IMR-90 (cell line): ENCODE results near the gene FOXO1. TPM values are rescaled to one million over a fixed set of nuclear protein-coding genes. Genes with fewer than 3 reads are reported as not detected.

ENCODE experiments used
- ATAC-seq: fragments of 200-7000 bp; cut with Tn5 transposase; 2 replicates; pipeline ENCODE4 v1.9.1; 2020; ENCODE audit warnings: low read depth, mild to moderate bottlenecking, moderate library complexity
- BruUV-seq: library from RNA; stranded (reverse); fragments of 400-500 nt; replicated peaks from 2 replicates; lab custom pipeline; 2021; lab: Mats Ljungman, UMichigan
- CTCF ChIA-PET: fragments of 300-600 bp; formaldehyde crosslinking; extraction: SDS; loops from one replicate; lab custom pipeline; 2021; ENCODE audit warnings: antibody characterized with exemption; lab: Yijun Ruan, JAX
- POLR2A ChIA-PET: fragments of 300-600 bp; sonication (Branson Sonifier 250); formaldehyde crosslinking; loops from one replicate; lab custom pipeline; 2022; ENCODE audit warnings: antibody characterized with exemption; ENCODE audit not compliant: unreplicated experiment; lab: Charles Lee
- DNase-seq: peaks from one replicate; pipeline ENCODE4 v3.0.0; 2013
- H2AFZ ChIP-seq: replicated peaks from 2 replicates; pipeline ENCODE3; 2013; ENCODE audit warnings: low read length, mild to moderate bottlenecking; ENCODE audit not compliant: poor library complexity
- H2AK5ac ChIP-seq: 2 replicates; pipeline ENCODE4 v1.6.1; 2013; ENCODE audit warnings: low read depth, low read length, inconsistent platforms
- H2AK9ac ChIP-seq: replicated peaks from 2 replicates; pipeline ENCODE3; 2013; ENCODE audit warnings: mild to moderate bottlenecking, low read depth, low read length, moderate library complexity; ENCODE audit not compliant: poor library complexity
- H2BK120ac ChIP-seq: 2 replicates; pipeline ENCODE4 v1.6.1; 2013; ENCODE audit warnings: low read depth, low read length, inconsistent platforms
- H2BK15ac ChIP-seq: 3 replicates; pipeline ENCODE4 v1.6.1; 2013; ENCODE audit warnings: low read depth, low read length, inconsistent platforms
- H2BK20ac ChIP-seq: 2 replicates; pipeline ENCODE4 v1.6.1; 2013; ENCODE audit warnings: low read depth, mild to moderate bottlenecking, inconsistent platforms, low read length, moderate library complexity
- H2BK5ac ChIP-seq: 2 replicates; pipeline ENCODE4 v1.6.1; 2013; ENCODE audit warnings: mild to moderate bottlenecking, low read depth, low read length, inconsistent platforms; ENCODE audit not compliant: poor library complexity, severe bottlenecking
- H3K14ac ChIP-seq: replicated peaks from 2 replicates; pipeline ENCODE4 v1.6.1; 2013; ENCODE audit warnings: low read depth, low read length, inconsistent platforms
- H3K18ac ChIP-seq: 2 replicates; pipeline ENCODE4 v1.6.1; 2013; ENCODE audit warnings: low read depth, low read length, control low read depth
- H3K23ac ChIP-seq: 2 replicates; pipeline ENCODE4 v1.6.1; 2013; ENCODE audit warnings: low read depth, low read length, inconsistent platforms
- H3K27ac ChIP-seq: 2 replicates; pipeline ENCODE4 v1.5.1; 2013; ENCODE audit warnings: mild to moderate bottlenecking, control low read depth, low read length; ENCODE audit not compliant: insufficient read depth
- H3K27me3 ChIP-seq: 2 replicates; pipeline ENCODE4 v1.6.1; 2013; ENCODE audit warnings: low read length; ENCODE audit not compliant: control insufficient read depth, insufficient read depth
- H3K36me3 ChIP-seq: 2 replicates; pipeline ENCODE4 v1.6.1; 2013; ENCODE audit warnings: low read length, mixed read lengths; ENCODE audit not compliant: control insufficient read depth, insufficient read depth
- H3K4ac ChIP-seq: 2 replicates; pipeline ENCODE4 v1.6.1; 2013; ENCODE audit warnings: low read depth, low read length, inconsistent platforms
- H3K4me1 ChIP-seq: 2 replicates; pipeline ENCODE4 v1.6.1; 2013; ENCODE audit warnings: low read length, mixed read lengths; ENCODE audit not compliant: control insufficient read depth, insufficient read depth
- H3K4me2 ChIP-seq: 2 replicates; pipeline ENCODE4 v1.6.1; 2013; ENCODE audit warnings: low read depth, mild to moderate bottlenecking, control low read depth, low read length, moderate library complexity
- H3K4me3 ChIP-seq: 2 replicates; pipeline ENCODE4 v1.5.1; 2013; ENCODE audit warnings: low read depth, mild to moderate bottlenecking, control low read depth, low read length, moderate library complexity; ENCODE audit not compliant: insufficient read depth
- H3K56ac ChIP-seq: 2 replicates; pipeline ENCODE4 v1.6.1; 2013; ENCODE audit warnings: low read length, inconsistent platforms; ENCODE audit not compliant: insufficient read depth; ENCODE audit errors: extremely low read depth
- H3K79me1 ChIP-seq, 2 experiments: 2 replicates each; pipeline ENCODE4 v1.6.1; 2013; ENCODE audit warnings: low read length in 2 of 2, inconsistent platforms in 1 of 2, low read depth in 1 of 2
- H3K9ac ChIP-seq: 2 replicates; pipeline ENCODE4 v1.6.1; 2013; ENCODE audit warnings: low read depth, low read length, control low read depth
- H3K9me1 ChIP-seq: 2 replicates; pipeline ENCODE4 v1.6.1; 2013; ENCODE audit warnings: low read length, inconsistent platforms; ENCODE audit not compliant: insufficient read depth
- H3K9me3 ChIP-seq: 2 replicates; pipeline ENCODE4 v1.6.1; 2013; ENCODE audit warnings: low read length; ENCODE audit not compliant: control insufficient read depth, insufficient read depth
- H4K20me1 ChIP-seq: 2 replicates; pipeline ENCODE4 v1.6.1; 2013; ENCODE audit warnings: low read length, inconsistent platforms; ENCODE audit not compliant: insufficient read depth
- H4K5ac ChIP-seq: 2 replicates; pipeline ENCODE4 v1.6.1; 2013; ENCODE audit warnings: mild to moderate bottlenecking, low read depth, low read length, control low read depth
- H4K8ac ChIP-seq, 2 experiments: 2 replicates each; pipeline ENCODE4 v1.6.1; 2013; ENCODE audit warnings: low read depth in 2 of 2, low read length in 2 of 2, control low read depth in 1 of 2, inconsistent platforms in 1 of 2
- H4K91ac ChIP-seq: 2 replicates; pipeline ENCODE4 v1.6.1; 2013; ENCODE audit warnings: low read depth, low read length, inconsistent platforms; ENCODE audit not compliant: insufficient read depth
- BHLHE40 ChIP-seq: fragments of 150-350 bp; IDR thresholded peaks from 2 replicates; pipeline ENCODE4 v1.6.1; 2016; ENCODE audit warnings: mild to moderate bottlenecking, low read depth, low read length
- CEBPB ChIP-seq: IDR thresholded peaks from 2 replicates; pipeline ENCODE4 v1.6.1; 2012; ENCODE audit warnings: low read depth, low read length, improper control_type of control experiment
- CHD1 ChIP-seq: IDR thresholded peaks from 2 replicates; pipeline ENCODE4 v1.6.1; 2012; ENCODE audit warnings: low read depth, low read length, improper control_type of control experiment
- MAZ ChIP-seq: IDR thresholded peaks from 2 replicates; pipeline ENCODE4 v1.6.1; 2012; ENCODE audit warnings: low read depth, mild to moderate bottlenecking, low read length, improper control_type of control experiment, moderate library complexity, borderline replicate concordance
- NFE2L2 ChIP-seq: fragments of 150-350 bp; IDR thresholded peaks from 2 replicates; pipeline ENCODE4 v1.6.1; 2016; ENCODE audit warnings: low read depth, mild to moderate bottlenecking, low read length
- POLR2A ChIP-seq: IDR thresholded peaks from 2 replicates; pipeline ENCODE4 v1.6.1; 2012; ENCODE audit warnings: mild to moderate bottlenecking, low read depth, low read length
- RAD21 ChIP-seq: IDR thresholded peaks from 2 replicates; pipeline ENCODE4 v1.6.1; 2012; ENCODE audit warnings: low read length, improper control_type of control experiment
- WGBS, 2 experiments: methylation state at CpG; one replicate each; pipeline versions ENCODE4 v1.1.5 to v1.1.7; 2013; ENCODE audit warnings: missing lambda C conversion rate in 2 of 2; ENCODE audit not compliant: insufficient read length in 1 of 2; ENCODE audit errors: extremely low coverage in 2 of 2; 5-methylcytosine and 5-hydroxymethylcytosine counted together
- dilution Hi-C: fragments of 300-500 bp; cut with HindIII; formaldehyde crosslinking; loops from one replicate; pipeline ENCODE4 v1.14.3; 2018; ENCODE audit warnings: low sequenced_read_pairs; ENCODE audit not compliant: unreplicated experiment
- in situ Hi-C: fragments of 300-500 bp; cut with MboI; formaldehyde crosslinking; loops from 3 replicates; pipeline ENCODE4 v1.14.3; 2019; ENCODE audit warnings: low sequenced_read_pairs, inconsistent platforms, mixed read lengths
- intact Hi-C: fragments of 100-400 bp; cut with micrococcal nuclease; formaldehyde crosslinking; loops from 2 replicates; pipeline ENCODE4 v1.10.0; 2022
- polyA plus RNA-seq, 3 experiments: library from polyadenylated mRNA; depleted of rRNA; stranded (reverse); fragments of >200 nt; gene quantifications; 2 replicates each; pipeline ENCODE4 v1.2.3, GENCODE V29; 2012; ENCODE audit warnings: low replicate concordance in 1 of 3
- total RNA-seq: library from RNA; depleted of rRNA; stranded (reverse); fragments of >200 nt; gene quantifications from 2 replicates; pipeline ENCODE4 v1.2.3, GENCODE V29; 2012
- TF ChIP-seq, protein P1 (sequence below): fragments of 150-350 bp; IDR thresholded peaks from 2 replicates; pipeline ENCODE4 v1.6.1; 2016; ENCODE audit warnings: low read depth, mild to moderate bottlenecking, low read length, moderate library complexity, borderline replicate concordance

FOXO1 gene
- total and polyA plus RNA-seq, 2 of the 4 experiments (the other 2 are of a cell fraction): 0.12 to 0.18 TPM

DNA sequence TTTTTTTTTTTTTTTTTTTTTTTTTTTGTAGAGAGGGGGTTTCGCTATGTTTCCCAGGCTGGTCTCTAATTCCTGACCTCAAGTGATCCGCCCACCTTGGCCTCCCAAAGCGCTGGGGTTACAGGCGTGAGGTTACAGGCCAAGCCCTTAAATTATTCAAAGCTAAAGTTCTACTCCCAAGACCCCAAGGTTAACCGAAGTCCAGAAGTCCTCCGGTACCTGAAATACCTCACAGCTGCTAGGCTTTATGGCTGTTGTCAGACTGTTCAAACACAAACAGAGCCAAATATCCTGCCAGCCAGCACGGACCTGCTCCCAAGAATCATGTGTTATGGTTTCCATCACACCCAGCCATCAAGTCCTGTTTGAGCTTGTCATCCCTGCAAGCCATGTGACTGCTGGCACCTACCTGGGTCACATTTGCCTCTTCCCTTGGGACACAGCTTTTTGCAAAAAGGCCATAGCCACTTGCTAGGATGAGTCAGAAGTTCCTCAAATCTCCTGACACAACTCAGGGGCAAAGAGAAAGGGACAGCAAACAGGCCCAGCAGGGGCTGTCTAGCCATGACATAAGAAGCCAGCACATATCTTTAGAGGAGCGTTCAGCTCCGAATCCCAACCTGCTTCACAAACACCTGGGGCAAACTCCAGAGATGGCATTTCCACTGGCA is 129.9 kb downstream of the FOXO1 start:
- H3K14ac ChIP-seq: no peak overlapping the region
- WGBS, 2 experiments: 60% methylated on average over 1 of the region's 9 CpGs; no CpG with 5 or more reads in 1 of the 2 experiments
- no peak for ATAC-seq
- no peak overlapping the region for H2AK9ac ChIP-seq
- no peak overlapping the region for H4K8ac ChIP-seq
- no peak overlapping the region for H3K27ac ChIP-seq
- H3K4me3 ChIP-seq: no peak overlapping the region
- no peak overlapping the region for H2BK20ac ChIP-seq
- no peak overlapping the region for H2BK15ac ChIP-seq
- no peaks in the 10 kb centered on the region for H3K27me3 ChIP-seq
- H2AFZ ChIP-seq: no peak overlapping the region
- no peak overlapping the region for H4K91ac ChIP-seq
- no peak overlapping the region for H3K56ac ChIP-seq
- no peaks in the 10 kb centered on the region for H3K9me1 ChIP-seq
- no peaks in the 10 kb centered on the region for H3K36me3 ChIP-seq
- no peak overlapping the region for H2BK5ac ChIP-seq
- H3K23ac ChIP-seq: no peak overlapping the region
- intact Hi-C loops: no loop called here
- no peak overlapping the region for H3K9ac ChIP-seq
- H3K4ac ChIP-seq: no peak overlapping the region
- BruUV-seq: no TSS peak
- DNase-seq: no peak
- H2BK120ac ChIP-seq: no peak overlapping the region
- H3K18ac ChIP-seq: no peak overlapping the region
- H4K20me1 ChIP-seq: no peaks in the 10 kb centered on the region
- CTCF ChIA-PET: no interaction called here
- in situ Hi-C loops: no loop called here
- no peaks in the 10 kb centered on the region for H3K9me3 ChIP-seq
- H2AK5ac ChIP-seq: no peak overlapping the region
- dilution Hi-C loops: no loop called here
- H3K4me1 ChIP-seq: peaks cover 2% of the 10 kb centered on the region; the same call in 1 of the 2 replicates
- POLR2A ChIA-PET: no interaction called here
- H3K4me2 ChIP-seq: no peak overlapping the region
- no peak for TF ChIP-seq CEBPB
- TF ChIP-seq POLR2A: no peak
- TF ChIP-seq MAZ: no peak
- no peak for TF ChIP-seq BHLHE40
- no peak for TF ChIP-seq NFE2L2
- no peak for TF ChIP-seq RAD21
- TF ChIP-seq, protein P1, sequence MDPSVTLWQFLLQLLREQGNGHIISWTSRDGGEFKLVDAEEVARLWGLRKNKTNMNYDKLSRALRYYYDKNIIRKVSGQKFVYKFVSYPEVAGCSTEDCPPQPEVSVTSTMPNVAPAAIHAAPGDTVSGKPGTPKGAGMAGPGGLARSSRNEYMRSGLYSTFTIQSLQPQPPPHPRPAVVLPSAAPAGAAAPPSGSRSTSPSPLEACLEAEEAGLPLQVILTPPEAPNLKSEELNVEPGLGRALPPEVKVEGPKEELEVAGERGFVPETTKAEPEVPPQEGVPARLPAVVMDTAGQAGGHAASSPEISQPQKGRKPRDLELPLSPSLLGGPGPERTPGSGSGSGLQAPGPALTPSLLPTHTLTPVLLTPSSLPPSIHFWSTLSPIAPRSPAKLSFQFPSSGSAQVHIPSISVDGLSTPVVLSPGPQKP: no peak
- TF ChIP-seq CHD1: no peak
- H3K79me1 ChIP-seq: no peaks in the 10 kb centered on the region
- H4K5ac ChIP-seq: no peak overlapping the region
